ENCODE results near the gene SMIM1.

The SMIM1 gene

DNA sequence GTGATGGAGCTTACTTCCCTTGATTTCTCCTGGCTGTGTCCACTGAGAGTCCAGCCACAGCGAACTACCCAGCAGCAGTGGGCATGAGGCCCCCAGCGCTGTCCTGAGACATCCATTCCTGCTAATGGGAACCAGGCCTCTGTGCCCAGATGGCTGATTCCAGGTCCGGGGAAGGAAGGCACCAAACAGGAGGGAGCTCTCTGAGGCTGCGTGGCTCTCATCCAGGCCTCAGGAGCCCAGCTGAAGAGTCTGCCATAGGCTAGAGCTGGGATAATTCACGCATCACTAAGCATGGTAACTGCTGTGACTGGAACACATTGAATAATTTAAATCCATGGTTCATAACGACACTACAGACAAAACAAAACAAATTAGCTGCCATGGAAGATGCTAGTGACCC lies 48.5 kb downstream of the SMIM1 start:
- TF ChIP-seq, protein P1, sequence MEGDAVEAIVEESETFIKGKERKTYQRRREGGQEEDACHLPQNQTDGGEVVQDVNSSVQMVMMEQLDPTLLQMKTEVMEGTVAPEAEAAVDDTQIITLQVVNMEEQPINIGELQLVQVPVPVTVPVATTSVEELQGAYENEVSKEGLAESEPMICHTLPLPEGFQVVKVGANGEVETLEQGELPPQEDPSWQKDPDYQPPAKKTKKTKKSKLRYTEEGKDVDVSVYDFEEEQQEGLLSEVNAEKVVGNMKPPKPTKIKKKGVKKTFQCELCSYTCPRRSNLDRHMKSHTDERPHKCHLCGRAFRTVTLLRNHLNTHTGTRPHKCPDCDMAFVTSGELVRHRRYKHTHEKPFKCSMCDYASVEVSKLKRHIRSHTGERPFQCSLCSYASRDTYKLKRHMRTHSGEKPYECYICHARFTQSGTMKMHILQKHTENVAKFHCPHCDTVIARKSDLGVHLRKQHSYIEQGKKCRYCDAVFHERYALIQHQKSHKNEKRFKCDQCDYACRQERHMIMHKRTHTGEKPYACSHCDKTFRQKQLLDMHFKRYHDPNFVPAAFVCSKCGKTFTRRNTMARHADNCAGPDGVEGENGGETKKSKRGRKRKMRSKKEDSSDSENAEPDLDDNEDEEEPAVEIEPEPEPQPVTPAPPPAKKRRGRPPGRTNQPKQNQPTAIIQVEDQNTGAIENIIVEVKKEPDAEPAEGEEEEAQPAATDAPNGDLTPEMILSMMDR (conservative IDR thresholded peaks at IDR 0.05; ENCODE audit: low read depth, low read length), result no peak
- no peak for DNase-seq (ENCODE audit: low read depth)
- no peak overlapping the region for H3K4me3 ChIP-seq (ENCODE audit: low read depth, low read length)

DNA sequence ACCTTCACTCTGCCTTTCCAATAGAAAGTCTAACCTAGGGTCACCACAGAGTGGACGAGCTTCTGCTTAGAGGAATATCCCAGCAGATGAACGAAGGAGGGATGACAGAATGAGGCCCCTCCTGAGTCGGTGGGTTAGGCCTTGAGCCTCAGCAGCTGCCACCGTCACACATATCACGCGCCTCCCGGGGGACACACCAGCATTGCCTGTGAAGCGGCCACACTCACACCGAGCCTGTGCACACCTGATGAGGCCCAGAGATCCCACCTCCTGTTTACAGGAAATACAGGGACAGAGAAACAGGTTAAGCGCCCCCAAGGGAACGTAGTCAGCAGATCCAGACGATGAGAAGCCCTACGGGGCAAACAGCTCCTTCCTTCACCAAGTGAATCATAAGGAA lies 48.9 kb downstream of the SMIM1 start:
- TF ChIP-seq, protein P1 (conservative IDR thresholded peaks at IDR 0.05; ENCODE audit: low read depth, low read length), result no peak
- DNase-seq (ENCODE audit: low read depth), result no peak
- no peak overlapping the region for H3K4me3 ChIP-seq (ENCODE audit: low read depth, low read length)

DNA sequence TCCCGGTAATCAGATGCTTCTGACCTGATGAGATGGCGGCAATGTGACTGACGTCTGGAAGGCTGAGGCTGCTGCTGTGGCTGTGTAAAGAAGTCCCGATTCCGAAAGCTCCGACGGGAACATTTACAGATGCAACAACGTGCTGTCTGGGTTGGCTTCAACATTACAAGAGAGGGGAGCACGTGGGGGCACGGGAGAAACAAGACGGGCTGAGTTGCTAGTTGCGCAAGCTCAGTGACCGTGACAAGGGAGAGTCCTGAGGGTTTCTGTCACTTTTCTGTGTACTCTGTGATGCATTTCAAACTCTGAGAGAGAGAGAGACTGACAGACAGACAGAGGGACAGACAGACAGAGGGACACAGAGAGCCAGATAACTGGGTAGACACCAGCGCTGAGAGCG lies 49.4 kb downstream of the SMIM1 start:
- TF ChIP-seq, protein P1 (conservative IDR thresholded peaks at IDR 0.05; ENCODE audit: low read depth, low read length), result no peak
- DNase-seq (ENCODE audit: low read depth), result no peak
- no peak overlapping the region for H3K4me3 ChIP-seq (ENCODE audit: low read depth, low read length)

DNA sequence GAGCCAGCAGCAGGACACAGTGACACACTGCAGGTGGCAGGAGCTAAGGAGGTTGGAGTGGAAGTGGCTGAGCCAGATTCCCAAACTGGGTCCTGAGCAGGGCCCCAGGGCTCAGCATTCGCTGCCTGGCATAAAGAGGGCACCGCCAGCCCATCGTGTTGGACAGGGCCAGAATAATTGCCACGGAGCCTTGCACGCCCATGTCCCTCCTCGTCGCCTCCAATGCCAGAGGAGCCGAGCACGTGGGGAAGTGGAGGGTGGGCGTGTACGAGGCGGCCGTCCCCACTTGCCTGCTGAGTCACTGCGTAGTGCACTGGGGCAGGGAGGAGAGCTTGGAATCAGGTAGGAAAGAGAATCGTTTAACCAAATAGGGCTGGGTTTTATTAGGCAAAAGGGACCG lies 49.9 kb downstream of the SMIM1 start:
- DNase-seq (ENCODE audit: low read depth), result no peak
- H3K4me3 ChIP-seq (ENCODE audit: low read depth, low read length), result no peak overlapping the region
- TF ChIP-seq, protein P1 (conservative IDR thresholded peaks at IDR 0.05; ENCODE audit: low read depth, low read length), result no peak

DNA sequence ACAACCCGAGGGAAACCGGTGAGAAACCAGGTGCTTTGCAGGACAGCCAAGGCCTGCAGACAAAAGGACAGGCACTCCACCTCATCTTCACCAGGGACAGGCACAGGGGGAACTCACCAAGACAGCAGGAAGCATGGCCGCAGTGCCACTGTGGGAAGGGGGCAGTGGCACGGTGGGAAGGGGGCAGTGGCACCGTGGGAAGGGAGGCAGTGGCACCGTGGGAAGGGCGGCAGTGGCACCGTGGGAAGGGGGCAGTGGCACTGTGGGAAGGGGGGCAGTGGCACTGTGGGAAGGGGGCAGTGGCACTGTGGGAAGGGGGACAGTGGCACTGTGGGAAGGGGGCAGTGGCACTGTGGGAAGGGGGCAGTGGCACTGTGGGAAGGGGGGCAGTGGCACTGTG lies 52.1 kb downstream of the SMIM1 start:
- H3K4me3 ChIP-seq (ENCODE audit: low read depth, low read length), result no peak overlapping the region
- DNase-seq (ENCODE audit: low read depth), result no peak
- TF ChIP-seq, protein P1 (conservative IDR thresholded peaks at IDR 0.05; ENCODE audit: low read depth, low read length), result no peak

DNA sequence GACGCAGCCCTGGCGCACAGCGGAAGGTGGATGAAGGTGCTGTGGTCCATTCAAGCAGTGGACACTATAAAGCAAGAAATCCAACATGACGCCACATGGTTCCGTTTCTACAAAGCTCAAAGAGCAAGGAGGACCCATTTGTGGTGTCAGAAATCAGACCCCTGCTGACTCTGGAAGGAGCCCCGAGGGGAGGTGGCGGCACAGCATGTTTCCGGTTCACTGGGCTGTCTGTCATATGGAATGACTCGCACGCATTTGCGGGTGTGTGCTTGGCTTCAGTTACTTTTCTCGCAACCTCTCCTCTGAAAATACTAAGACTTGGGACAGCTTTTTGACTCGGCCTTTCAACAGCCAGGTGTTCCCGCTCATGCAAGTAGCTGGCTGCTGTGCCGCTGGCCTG lies 52.8 kb downstream of the SMIM1 start:
- peak; percentile 6 for DNase-seq (ENCODE audit: low read depth)
- no peak overlapping the region for H3K4me3 ChIP-seq (ENCODE audit: low read depth, low read length)
- TF ChIP-seq, protein P1 (conservative IDR thresholded peaks at IDR 0.05; ENCODE audit: low read depth, low read length), result no peak

Measured in choroid plexus epithelial cell (primary cell).